HepG2 (cell line): ENCODE results near the gene SLC5A5. TPM values are rescaled to one million over a fixed set of nuclear protein-coding genes. Genes with fewer than 3 reads are reported as not detected.
A peak's percentile ranks its signal among the peaks of the same experiment; 100 is the strongest.

Source experiments
- ADNP ChIP-seq: sonication (generic); formaldehyde crosslinking; IDR thresholded peaks from 2 replicates; pipeline ENCODE4 v1.4.0; 2020; ENCODE audit warnings: missing genetic modification reagents
- ATM ChIP-seq: fragments of 450-650 bp; IDR thresholded peaks from 2 replicates; pipeline ENCODE4 v1.7.1; 2017; ENCODE audit warnings: mild to moderate bottlenecking, borderline replicate concordance
- DNMT1 ChIP-seq: sonication (generic); formaldehyde crosslinking; IDR thresholded peaks from 2 replicates; pipeline ENCODE4 v1.5.1; 2020; ENCODE audit warnings: mild to moderate bottlenecking, missing genetic modification reagents
- FOXK2 ChIP-seq: fragments of 450-650 bp; IDR thresholded peaks from 2 replicates; pipeline ENCODE4 v1.6.1; 2016
- FOXO1 ChIP-seq: sonication (generic); formaldehyde crosslinking; IDR thresholded peaks from 2 replicates; pipeline ENCODE4 v1.4.0; 2020; ENCODE audit warnings: missing genetic modification reagents
- KAT7 ChIP-seq: IDR thresholded peaks from 2 replicates; pipeline ENCODE4 v1.6.1; 2018; ENCODE audit warnings: borderline replicate concordance, missing compliant biosample characterization
- MTF1 ChIP-seq: sonication (generic); formaldehyde crosslinking; IDR thresholded peaks from 2 replicates; pipeline ENCODE4 v1.5.0; 2020; ENCODE audit warnings: missing genetic modification reagents
- NCOA1 ChIP-seq: sonication (generic); formaldehyde crosslinking; IDR thresholded peaks from 2 replicates; pipeline ENCODE4 v1.9.0; 2021; ENCODE audit warnings: missing genetic modification reagents
- NFYC ChIP-seq: IDR thresholded peaks from 2 replicates; pipeline ENCODE4 v1.6.1; 2016; ENCODE audit warnings: missing genetic modification reagents, missing compliant biosample characterization
- NR3C1 ChIP-seq: sonication (generic); formaldehyde crosslinking; IDR thresholded peaks from 2 replicates; pipeline ENCODE4 v1.4.0; 2020; ENCODE audit warnings: missing genetic modification reagents
- RAD21 ChIP-seq: fragments of 450-650 bp; formaldehyde crosslinking; IDR thresholded peaks from 2 replicates; pipeline ENCODE4 v1.5.0; 2020; ENCODE audit warnings: mild to moderate bottlenecking
- RNF2 ChIP-seq: fragments of 450-650 bp; conservative IDR thresholded peaks from 2 replicates; pipeline ENCODE4 v1.6.1; 2016; ENCODE audit warnings: low read depth
- RORA ChIP-seq: sonication (generic); formaldehyde crosslinking; IDR thresholded peaks from 2 replicates; pipeline ENCODE4 v1.5.0; 2020; ENCODE audit warnings: mild to moderate bottlenecking, missing genetic modification reagents, moderate library complexity
- RXRB ChIP-seq: IDR thresholded peaks from 2 replicates; pipeline ENCODE4 v1.6.1; 2016; ENCODE audit warnings: borderline replicate concordance, missing genetic modification reagents, missing compliant biosample characterization
- SCMH1 ChIP-seq: sonication (generic); formaldehyde crosslinking; IDR thresholded peaks from 2 replicates; pipeline ENCODE4 v1.9.0; 2021; ENCODE audit warnings: missing genetic modification reagents, mild to moderate bottlenecking, borderline replicate concordance
- SIX4 ChIP-seq: sonication (generic); formaldehyde crosslinking; IDR thresholded peaks from 2 replicates; pipeline ENCODE4 v1.4.0; 2020; ENCODE audit warnings: missing genetic modification reagents
- SP2 ChIP-seq: sonication (generic); formaldehyde crosslinking; IDR thresholded peaks from 2 replicates; pipeline ENCODE4 v1.5.1; 2020; ENCODE audit warnings: mild to moderate bottlenecking, missing genetic modification reagents
- SRSF4 ChIP-seq: fragments of 200-400 bp; formaldehyde crosslinking; IDR thresholded peaks from one replicate; pipeline ENCODE4 v1.6.1; 2018; ENCODE audit warnings: mild to moderate bottlenecking, low read depth, low read length, moderate library complexity; ENCODE audit not compliant: poor library complexity, severe bottlenecking
- STAT5B ChIP-seq: sonication (generic); formaldehyde crosslinking; IDR thresholded peaks from 2 replicates; pipeline ENCODE4 v1.4.0; 2020; ENCODE audit warnings: missing genetic modification reagents
- TCF12 ChIP-seq, 2 experiments: fragments of 450-650 bp in 1 of 2; sonication (generic) in 1 of 2; formaldehyde crosslinking in 1 of 2; IDR thresholded peaks; 2 replicates each; pipeline versions ENCODE4 v1.6.1 to v1.8.0; 2017 to 2022; ENCODE audit warnings: antibody characterized with exemption in 1 of 2, mild to moderate bottlenecking in 1 of 2, missing genetic modification reagents in 1 of 2, moderate library complexity in 1 of 2
- THYN1 ChIP-seq: sonication (generic); formaldehyde crosslinking; IDR thresholded peaks from 2 replicates; pipeline ENCODE4 v1.8.1; 2023; ENCODE audit warnings: low read depth, mild to moderate bottlenecking, moderate library complexity, missing genetic modification reagents, borderline replicate concordance
- ZBTB8A ChIP-seq: sonication (generic); formaldehyde crosslinking; IDR thresholded peaks from 2 replicates; pipeline ENCODE4 v1.4.0; 2020; ENCODE audit warnings: mild to moderate bottlenecking, low read depth, missing genetic modification reagents, borderline replicate concordance
- ZFP36L2 ChIP-seq: sonication (generic); formaldehyde crosslinking; IDR thresholded peaks from 2 replicates; pipeline ENCODE4 v1.4.0; 2020; ENCODE audit warnings: missing genetic modification reagents
- ZNF333 ChIP-seq: sonication (generic); formaldehyde crosslinking; IDR thresholded peaks from 2 replicates; pipeline ENCODE4 v1.4.0; 2020; ENCODE audit warnings: mild to moderate bottlenecking, missing genetic modification reagents, borderline replicate concordance
- ZNF33B ChIP-seq: sonication (generic); formaldehyde crosslinking; IDR thresholded peaks from 2 replicates; pipeline ENCODE4 v1.5.1; 2020; ENCODE audit warnings: mild to moderate bottlenecking, missing genetic modification reagents
- ZNF430 ChIP-seq: sonication (generic); formaldehyde crosslinking; IDR thresholded peaks from 2 replicates; pipeline ENCODE4 v1.9.0; 2021; ENCODE audit warnings: mild to moderate bottlenecking, missing genetic modification reagents
- ZNF468 ChIP-seq: sonication (generic); formaldehyde crosslinking; IDR thresholded peaks from 2 replicates; pipeline ENCODE4 v1.8.0; 2022; ENCODE audit warnings: mild to moderate bottlenecking, moderate library complexity, missing genetic modification reagents
- ZNF546 ChIP-seq: sonication (generic); formaldehyde crosslinking; conservative IDR thresholded peaks from 2 replicates; pipeline ENCODE4 v1.8.1; 2023; ENCODE audit warnings: mild to moderate bottlenecking, missing genetic modification reagents
- ZNF672 ChIP-seq: sonication (generic); formaldehyde crosslinking; IDR thresholded peaks from 2 replicates; pipeline ENCODE4 v1.8.1; 2022; ENCODE audit warnings: missing genetic modification reagents
- ZNF747 ChIP-seq: sonication (generic); formaldehyde crosslinking; IDR thresholded peaks from 2 replicates; pipeline ENCODE4 v1.8.1; 2023; ENCODE audit warnings: missing genetic modification reagents, mild to moderate bottlenecking, borderline replicate concordance
- ZNF891 ChIP-seq: sonication (generic); formaldehyde crosslinking; IDR thresholded peaks from 2 replicates; pipeline ENCODE4 v1.5.0; 2020; ENCODE audit warnings: mild to moderate bottlenecking, missing genetic modification reagents
- polyA plus RNA-seq, 8 experiments: library from polyadenylated mRNA; depleted of rRNA in 3 of 8; stranded (reverse) in 7 of 8; unstranded in 1 of 8; fragments of >200 nt; fragmentation: Illumina TruSeq in 4 of 8; extraction: Trizol in 4 of 8; gene quantifications; 2 replicates each; pipeline versions ENCODE4 v1.2.1 to v1.2.3, GENCODE V29; 2011 to 2016; ENCODE audit warnings: low read depth in 4 of 8, missing spikeins in 1 of 8, mixed read lengths in 1 of 8; ENCODE audit not compliant: insufficient read depth in 1 of 8
- total RNA-seq, 5 experiments: library from RNA; depleted of rRNA; stranded (reverse); fragments of >200 nt; fragmentation: Illumina TruSeq; extraction: Trizol; gene quantifications; 2 replicates each; pipeline ENCODE4 v1.2.3, GENCODE V29; 2016; ENCODE audit warnings: low read depth in 1 of 5
- TF ChIP-seq, protein P1 (sequence below): sonication (generic); formaldehyde crosslinking; IDR thresholded peaks from 2 replicates; pipeline ENCODE4 v1.4.0; 2020; ENCODE audit warnings: missing genetic modification reagents, low read depth, mild to moderate bottlenecking, borderline replicate concordance
- TF ChIP-seq, protein P2 (sequence below): sonication (generic); formaldehyde crosslinking; IDR thresholded peaks from 2 replicates; pipeline ENCODE4 v1.5.1; 2020; ENCODE audit warnings: missing genetic modification reagents, mild to moderate bottlenecking, borderline replicate concordance

The SLC5A5 gene
- total and polyA plus RNA-seq, 2 of the 13 experiments (the other 11 are each of a cell fraction or from before 2014, with no cell fraction given), result not detected

DNA sequence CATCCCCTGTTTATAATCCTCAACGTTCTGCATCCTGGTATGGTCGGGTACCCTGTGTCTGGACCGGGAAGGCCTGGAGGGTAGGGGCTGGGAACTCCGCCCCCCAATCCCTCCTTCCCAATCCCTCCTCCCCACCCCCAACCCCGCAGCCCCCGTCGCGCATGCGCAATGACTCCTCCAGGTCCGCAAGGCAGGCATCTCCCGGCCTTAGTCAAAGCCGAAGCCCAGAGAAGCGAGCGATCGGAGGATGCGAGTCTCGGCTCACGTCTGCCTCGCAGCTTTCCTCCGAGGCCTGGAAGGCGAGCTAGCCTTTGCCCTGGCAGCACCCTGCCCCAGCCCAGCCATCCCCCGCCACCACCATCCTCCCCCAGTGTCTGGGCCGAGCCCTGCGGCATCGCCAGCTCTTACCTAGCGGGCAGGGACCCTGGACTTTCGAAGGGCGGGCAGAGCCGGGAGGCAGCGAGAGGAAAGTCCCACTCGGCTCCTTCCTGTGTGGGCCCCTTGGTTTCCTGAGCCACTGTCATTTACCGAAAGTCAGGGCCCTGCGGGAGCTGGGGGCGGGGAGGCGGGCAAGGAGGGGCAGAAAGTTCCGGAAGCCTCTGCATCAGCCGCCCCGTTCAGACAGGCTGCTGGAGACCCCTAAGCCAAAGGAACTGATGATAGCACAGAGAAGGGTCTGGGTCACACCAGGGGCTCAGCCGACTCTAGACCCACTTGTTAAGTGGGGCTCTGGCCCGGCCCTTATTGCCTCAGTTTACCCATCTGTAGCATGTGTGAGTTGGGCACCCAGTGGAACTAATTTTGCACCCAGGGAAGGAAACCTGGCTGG, 24.0 kb upstream of the SLC5A5 start, which contains the start of gene JAK3 (continued):
- TF ChIP-seq ATM (no peak), ZNF672 (no peak), DNMT1 (no peak), ZNF33B (CRISPR knock-in tag) (no peak), SP2 (CRISPR knock-in tag) (no peak; the same call in 1 of the 2 replicates), RNF2 (no peak), KAT7 (no peak), FOXK2 (no peak), RAD21 (CRISPR knock-in tag) (no peak), THYN1 (CRISPR knock-in tag) (no peak), MTF1 (CRISPR knock-in tag) (no peak), RORA (CRISPR knock-in tag) (no peak), RXRB (CRISPR knock-in tag) (peak; percentile 27; the same call in 1 of the 2 replicates), ZNF891 (CRISPR knock-in tag) (no peak), ZNF747 (CRISPR knock-in tag) (no peak), NFYC (no peak), ZBTB8A (CRISPR knock-in tag) (no peak), TCF12 (IDR thresholded peaks at IDR 0.05) (no peak), TCF12 (CRISPR knock-in tag; IDR thresholded peaks at IDR 0.05) (no peak), NCOA1 (no peak), ZNF546 (CRISPR knock-in tag) (no peak), ZFP36L2 (no peak), SCMH1 (CRISPR knock-in tag) (no peak), ZNF468 (CRISPR knock-in tag) (no peak), ZNF333 (0 out of 2 replicates have a peak, but pooled peaks have one; percentile 44), ADNP (CRISPR knock-in tag) (no peak), SIX4 (CRISPR knock-in tag) (no peak), SRSF4 (no peak), ZNF430 (CRISPR knock-in tag) (no peak), STAT5B (CRISPR knock-in tag) (no peak), FOXO1 (CRISPR knock-in tag) (peak; percentile 32; the same call in 1 of the 2 replicates), NR3C1 (CRISPR knock-in tag) (no peak)
- TF ChIP-seq, protein P1, sequence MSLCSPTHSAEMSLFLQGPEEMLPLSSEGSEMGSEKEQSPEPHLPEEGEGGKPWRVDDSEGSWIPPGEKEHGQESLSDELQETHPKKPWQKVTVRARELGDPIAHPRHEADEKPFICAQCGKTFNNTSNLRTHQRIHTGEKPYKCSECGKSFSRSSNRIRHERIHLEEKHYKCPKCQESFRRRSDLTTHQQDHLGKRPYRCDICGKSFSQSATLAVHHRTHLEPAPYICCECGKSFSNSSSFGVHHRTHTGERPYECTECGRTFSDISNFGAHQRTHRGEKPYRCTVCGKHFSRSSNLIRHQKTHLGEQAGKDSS (CRISPR knock-in tag), result no peak
- TF ChIP-seq, protein P2, sequence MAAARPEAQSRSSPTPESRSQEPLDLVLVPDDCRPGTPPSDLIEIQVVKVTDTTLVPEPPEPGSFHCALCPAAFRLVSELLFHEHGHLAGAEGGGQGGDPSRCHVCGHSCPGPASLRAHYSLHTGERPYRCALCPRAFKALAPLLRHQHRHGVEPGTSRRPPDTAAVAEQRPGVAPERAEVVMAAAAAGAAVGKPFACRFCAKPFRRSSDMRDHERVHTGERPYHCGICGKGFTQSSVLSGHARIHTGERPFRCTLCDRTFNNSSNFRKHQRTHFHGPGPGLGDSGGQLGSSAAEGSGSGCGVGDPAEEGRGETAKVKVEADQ (CRISPR knock-in tag), result peak; percentile 35; the same call in 1 of the 2 replicates
